ENCODE results near the gene GRIN2A.

GRIN2A gene

GRCh38 chr16:10181196-10182162 lies 749 bp downstream of the GRIN2A start:
- peak; percentile 84 for DNase-seq

- peak; percentile 75 for DNase-seq
Measured at GRCh38 chr16:10180771-10181163, 1.5 kb downstream of the GRIN2A start.

GRCh38 chr16:10180042-10180770 lies 2.0 kb downstream of the GRIN2A start:
- DNase-seq, result no peak

GRCh38 chr16:10178526-10178925 lies 3.7 kb downstream of the GRIN2A start:
- DNase-seq, result no peak

- no peak for DNase-seq
Measured at GRCh38 chr16:10178080-10178479, 4.1 kb downstream of the GRIN2A start.

GRCh38 chr16:10172848-10173655 lies 9.2 kb downstream of the GRIN2A start:
- no peak for DNase-seq

- no peak for DNase-seq
Measured at GRCh38 chr16:10171221-10171620, 11.0 kb downstream of the GRIN2A start.

- no peak for DNase-seq
Measured at GRCh38 chr16:10169904-10170410, 12.3 kb downstream of the GRIN2A start.

- DNase-seq, result no peak
Measured at GRCh38 chr16:10169031-10169430, 13.2 kb downstream of the GRIN2A start.

GRCh38 chr16:10168258-10168657 lies 14.0 kb downstream of the GRIN2A start:
- DNase-seq, result no peak

GRCh38 chr16:10165643-10166042 lies 16.6 kb downstream of the GRIN2A start:
- no peak for DNase-seq

GRCh38 chr16:10162981-10163380 lies 19.2 kb downstream of the GRIN2A start:
- DNase-seq, result no peak

- DNase-seq, result no peak
Measured at GRCh38 chr16:10156099-10156498, 26.1 kb downstream of the GRIN2A start.

GRCh38 chr16:10154389-10154788 lies 27.8 kb downstream of the GRIN2A start:
- DNase-seq, result no peak

GRCh38 chr16:10153985-10154384 lies 28.2 kb downstream of the GRIN2A start:
- DNase-seq, result no peak

GRCh38 chr16:10151718-10152117 lies 30.5 kb downstream of the GRIN2A start:
- DNase-seq, result no peak

- DNase-seq, result no peak
Measured at GRCh38 chr16:10150906-10151305, 31.3 kb downstream of the GRIN2A start.

GRCh38 chr16:10145542-10146035 lies 36.6 kb downstream of the GRIN2A start:
- DNase-seq, result no peak

- no peak for DNase-seq
Measured at GRCh38 chr16:10141671-10142070, 40.6 kb downstream of the GRIN2A start.

GRCh38 chr16:10138881-10139280 lies 43.3 kb downstream of the GRIN2A start:
- no peak for DNase-seq

- DNase-seq, result no peak
Measured at GRCh38 chr16:10137341-10137740, 44.9 kb downstream of the GRIN2A start.

- no peak for DNase-seq
Measured at GRCh38 chr16:10136916-10137315, 45.3 kb downstream of the GRIN2A start.

- no peak for DNase-seq
Measured at GRCh38 chr16:10130538-10130937, 51.7 kb downstream of the GRIN2A start.
